Measurements from ENCODE around the gene ABHD17A. TPM values are rescaled to one million over a fixed set of nuclear protein-coding genes. Genes with fewer than 3 reads are reported as not detected.

Gene ABHD17A
- total and polyA plus RNA-seq, 8 donors: 21.1 to 71.0 (median 25.6) TPM

DNA sequence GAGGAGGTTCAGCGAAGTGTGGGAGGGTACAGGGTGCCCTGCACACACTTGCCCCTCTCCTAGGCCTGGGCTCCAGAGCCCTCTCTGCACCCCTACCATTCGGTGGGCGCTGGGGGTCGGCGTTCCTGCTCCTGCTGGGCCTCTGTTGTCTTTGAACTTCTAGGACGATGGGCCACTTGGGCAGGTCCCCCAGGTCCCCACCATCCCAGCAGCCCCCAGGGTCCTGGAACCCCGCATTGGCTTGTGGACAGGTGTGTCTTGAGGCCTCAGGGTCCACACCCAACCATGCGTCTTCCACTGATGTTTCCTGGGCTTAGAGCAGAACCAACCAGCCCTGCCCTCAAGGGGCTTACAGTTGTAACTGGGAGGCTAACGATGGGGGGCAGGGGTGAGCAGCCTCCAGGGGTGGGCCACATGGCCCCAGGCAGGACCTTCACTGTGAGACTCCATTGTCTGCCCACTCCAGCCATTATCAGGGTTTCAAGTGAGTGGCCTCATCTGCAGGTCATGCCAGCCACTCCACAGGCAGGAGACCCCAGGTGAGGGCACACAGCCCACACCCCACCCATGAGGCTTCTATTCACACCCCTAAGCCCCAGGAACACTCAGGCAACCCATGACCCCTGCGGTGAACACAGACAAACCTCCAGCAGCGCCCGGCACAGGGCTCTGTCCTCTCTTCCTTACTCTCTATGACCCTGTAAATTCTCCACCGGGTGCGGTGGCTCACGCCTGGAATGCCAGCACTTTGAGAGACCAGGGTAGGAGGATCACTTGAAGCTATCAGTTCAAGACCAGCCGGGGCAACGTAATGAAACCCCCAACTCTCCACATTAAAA, 19.9 kb downstream of the ABHD17A start:
- H3K4me3 ChIP-seq: peak overlapping the region in 1 of 4 donors; percentile 87

DNA sequence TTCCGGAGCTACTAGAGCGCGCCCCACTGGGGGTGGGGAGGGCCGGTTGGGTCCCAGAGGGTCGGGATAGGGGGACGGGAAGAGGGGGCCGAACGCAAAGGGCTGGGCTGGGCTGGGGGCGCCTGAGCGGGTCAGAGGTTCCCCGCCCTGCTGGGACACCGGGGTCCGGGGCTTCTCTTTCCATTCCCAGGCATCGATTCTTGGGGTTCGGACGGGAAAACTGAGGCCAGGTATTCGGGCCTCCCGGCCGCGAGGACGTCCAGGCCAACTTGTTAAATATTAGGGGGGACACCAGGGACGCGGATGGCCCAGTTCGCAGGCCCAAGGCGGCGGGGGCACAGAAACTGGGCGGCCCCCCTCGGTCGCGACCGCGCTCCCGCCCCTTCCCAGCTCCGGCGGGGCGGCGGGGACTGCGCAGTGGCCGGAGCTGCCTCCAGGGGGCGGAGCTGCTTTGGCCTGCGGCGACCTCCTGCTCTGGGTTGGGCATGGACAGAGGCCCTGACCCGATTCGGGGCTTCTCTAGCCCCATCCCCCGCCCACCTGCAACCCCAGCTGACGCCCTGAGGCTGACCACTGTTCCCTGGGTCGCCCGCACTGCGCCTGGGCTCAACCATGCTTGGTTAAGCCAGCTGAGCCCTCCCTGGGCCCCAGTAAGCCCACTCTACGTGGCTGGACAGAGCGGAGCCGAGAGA, 20.7 kb downstream of the ABHD17A start:
- Histone ChIP-seq H3K4me1 (peaks cover 0 to 15% (median 0%) of the 10 kb centered on the region in 3 donors), H3K27ac (peak overlapping the region; percentile 70 to 86 (median 76)), H3K27me3 (no peaks in the 10 kb centered on the region), H3K4me3 (peak overlapping the region; percentile 42 to 87 (median 64)), H3K36me3 (no peaks in the 10 kb centered on the region), H3K9me3 (no peaks in the 10 kb centered on the region)
- WGBS, 2 donors: 9 to 15% methylated on average over 37 to 52 of the region's 52 CpGs
- no peak for FAIRE-seq
- ATAC-seq: peak; percentile 60 to 76 (median 68)
- DNase-seq: peak; percentile 62 to 89 (median 78)
- TF ChIP-seq, protein P1, sequence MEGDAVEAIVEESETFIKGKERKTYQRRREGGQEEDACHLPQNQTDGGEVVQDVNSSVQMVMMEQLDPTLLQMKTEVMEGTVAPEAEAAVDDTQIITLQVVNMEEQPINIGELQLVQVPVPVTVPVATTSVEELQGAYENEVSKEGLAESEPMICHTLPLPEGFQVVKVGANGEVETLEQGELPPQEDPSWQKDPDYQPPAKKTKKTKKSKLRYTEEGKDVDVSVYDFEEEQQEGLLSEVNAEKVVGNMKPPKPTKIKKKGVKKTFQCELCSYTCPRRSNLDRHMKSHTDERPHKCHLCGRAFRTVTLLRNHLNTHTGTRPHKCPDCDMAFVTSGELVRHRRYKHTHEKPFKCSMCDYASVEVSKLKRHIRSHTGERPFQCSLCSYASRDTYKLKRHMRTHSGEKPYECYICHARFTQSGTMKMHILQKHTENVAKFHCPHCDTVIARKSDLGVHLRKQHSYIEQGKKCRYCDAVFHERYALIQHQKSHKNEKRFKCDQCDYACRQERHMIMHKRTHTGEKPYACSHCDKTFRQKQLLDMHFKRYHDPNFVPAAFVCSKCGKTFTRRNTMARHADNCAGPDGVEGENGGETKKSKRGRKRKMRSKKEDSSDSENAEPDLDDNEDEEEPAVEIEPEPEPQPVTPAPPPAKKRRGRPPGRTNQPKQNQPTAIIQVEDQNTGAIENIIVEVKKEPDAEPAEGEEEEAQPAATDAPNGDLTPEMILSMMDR (IDR thresholded peaks at IDR 0.05): peak; percentile 68 to 71 (median 70)
- intact Hi-C loops (cut with DNase I): no loop called here

More for the DNA sequence above, 19.9 kb downstream of the ABHD17A start:
- intact Hi-C loops (cut with DNase I): no loop called here
- no peaks in the 10 kb centered on the region for H3K9me3 ChIP-seq
- DNase-seq (peak in 3 of 6 donors; percentile 26 to 81 (median 39)), FAIRE-seq (no peak), ATAC-seq (no peak)
- WGBS, 2 donors: 86 to 92% methylated on average over 17 of the region's 17 CpGs
- H3K27ac ChIP-seq: peak overlapping the region; percentile 70 to 86 (median 76)
- no peaks in the 10 kb centered on the region for H3K27me3 ChIP-seq
- TF ChIP-seq, protein P1 (IDR thresholded peaks at IDR 0.05): no peak
- no peaks in the 10 kb centered on the region for H3K36me3 ChIP-seq
- peaks cover 0 to 11% (median 0%) of the 10 kb centered on the region in 3 donors for H3K4me1 ChIP-seq

DNA sequence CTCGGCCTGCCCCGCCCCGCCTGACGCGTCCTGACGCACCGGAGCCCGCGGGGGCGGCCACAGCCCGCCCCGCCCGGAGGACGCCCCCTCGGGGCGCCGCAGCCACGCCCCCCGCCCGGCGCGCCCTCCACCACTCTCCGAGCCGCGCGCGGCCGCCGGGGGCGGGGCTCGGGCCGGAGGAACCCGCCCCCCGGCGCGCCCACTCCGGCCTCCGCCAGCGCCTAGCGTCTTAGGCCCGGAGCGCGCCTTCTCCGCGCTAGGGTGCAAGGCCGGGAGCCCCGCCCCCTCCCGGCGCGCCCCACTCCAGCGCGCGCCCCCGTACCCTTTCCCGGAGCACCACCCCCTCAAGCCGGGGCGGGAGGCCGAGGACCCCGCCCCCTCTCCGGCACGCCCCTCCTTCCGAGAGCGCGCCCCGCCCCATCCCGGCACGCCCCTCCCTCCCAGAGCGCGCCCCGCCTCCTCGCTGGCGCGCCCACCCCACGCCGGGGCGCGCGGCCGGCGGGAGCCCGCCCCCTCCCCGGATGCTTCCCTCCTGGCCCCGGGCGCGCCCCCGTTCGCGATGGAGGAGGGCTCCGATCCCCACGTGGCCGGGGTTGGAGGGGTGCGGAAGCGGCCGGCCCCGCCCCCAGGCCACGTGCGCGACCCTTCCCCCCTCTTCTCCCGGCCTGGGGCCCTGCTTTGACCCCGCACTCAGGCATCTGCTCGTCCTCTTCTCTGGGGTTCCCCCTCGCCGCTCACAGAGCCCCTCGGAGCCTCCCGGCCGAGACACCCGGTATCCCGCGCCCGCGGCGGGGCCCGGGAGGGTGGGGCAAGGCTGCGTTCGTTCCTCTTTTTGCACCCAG, 21.4 kb downstream of the ABHD17A start:
- ATAC-seq: peak; percentile 79 to 85 (median 82)
- intact Hi-C loops (cut with DNase I): no loop called here
- Histone ChIP-seq H3K36me3 (no peaks in the 10 kb centered on the region), H3K27me3 (no peaks in the 10 kb centered on the region), H3K4me1 (peaks cover 0 to 15% (median 0%) of the 10 kb centered on the region in 3 donors), H3K9me3 (no peaks in the 10 kb centered on the region), H3K27ac (peak overlapping the region; percentile 70 to 86 (median 76)), H3K4me3 (peak overlapping the region; percentile 42 to 87 (median 64))
- FAIRE-seq: no peak
- 1% methylated on average over 26 to 112 of the region's 115 CpGs for WGBS, 2 donors
- TF ChIP-seq, protein P1 (IDR thresholded peaks at IDR 0.05): no peak
- peak; percentile 84 to 97 (median 91) for DNase-seq

DNA sequence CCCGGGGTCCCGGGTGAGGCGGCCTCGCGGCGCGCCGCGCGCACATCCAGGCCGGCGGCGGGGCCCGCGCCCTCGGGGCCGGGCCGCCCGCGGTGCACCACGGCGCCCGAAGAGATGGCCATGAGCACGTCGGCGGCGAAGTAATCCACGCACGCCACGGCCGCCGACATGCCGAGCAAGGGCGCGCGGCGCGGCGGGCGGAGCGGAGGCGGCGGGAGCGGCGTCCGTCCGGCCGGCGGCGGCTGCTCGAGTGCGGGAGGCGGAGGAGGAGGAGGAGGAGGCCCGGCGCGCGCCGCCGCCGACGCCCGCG, 22.0 kb downstream of the ABHD17A start, which contains the start of gene KLF16:
KLF16 (minus strand) TSS at position 252 of the 310 bp plus-strand sequence; CDS start at position 170, 82 bp downstream.
- Histone ChIP-seq H3K4me1 (peaks cover 0 to 15% (median 0%) of the 10 kb centered on the region in 3 donors), H3K4me3 (peak within 1 kb of the TSS; percentile 42 to 87 (median 64)), H3K27me3 (no peaks in the 10 kb centered on the region), H3K9me3 (no peaks in the 10 kb centered on the region), H3K27ac (peak within 1 kb of the TSS; percentile 70 to 86 (median 76)), H3K36me3 (no peaks in the 10 kb centered on the region)
- 0 to 1% methylated on average over 12 to 57 of the region's 63 CpGs for WGBS, 2 donors
- intact Hi-C loops (cut with DNase I): no loop called here
- TF ChIP-seq, protein P1 (IDR thresholded peaks at IDR 0.05): no peak
- no peak for ATAC-seq
- DNase-seq: no peak
- no peak for FAIRE-seq

Measured in pancreas (tissue), 10 donors.